GM19452 (cell line): Measurements from ENCODE around the gene CIAO3.
A peak's percentile ranks its signal among the peaks of the same experiment; 100 is the strongest.
"Not testable (repeated sequence)": the region's sequence is repeated elsewhere in the genome, so short reads cannot be mapped to it uniquely, and the experiment has no call there.

Experiments
- ATAC-seq: cut with Tn5 transposase; IDR thresholded peaks from one replicate; pipeline ENCODE4 v1.9.1; 2021; ENCODE audit not compliant: unreplicated experiment

Gene CIAO3

DNA sequence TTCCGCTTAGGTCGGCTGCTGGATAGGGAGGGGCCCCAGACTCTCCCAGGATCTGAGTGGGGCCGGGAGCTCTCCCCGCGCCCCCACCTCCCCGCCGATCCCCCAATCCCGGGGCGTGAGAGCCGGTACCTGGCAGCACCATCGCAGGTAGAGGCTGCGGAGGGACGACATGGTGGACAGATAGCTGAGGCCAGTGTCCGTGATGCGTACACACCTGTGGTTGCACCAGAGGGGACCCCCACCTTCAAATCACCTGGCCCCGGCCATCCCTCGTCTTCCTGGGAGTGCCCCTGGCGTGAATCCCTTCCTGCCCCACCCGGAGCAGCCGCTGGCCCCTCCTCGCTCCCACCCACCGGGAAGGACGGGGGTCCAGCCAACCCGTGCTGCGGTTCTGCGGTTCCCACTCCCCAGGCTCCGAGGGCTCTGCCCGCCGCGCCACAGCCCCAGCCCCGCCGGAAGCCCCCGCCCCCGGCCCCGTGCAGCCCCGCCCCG lies 45.9 kb downstream of the CIAO3 start:
- no peak for ATAC-seq

DNA sequence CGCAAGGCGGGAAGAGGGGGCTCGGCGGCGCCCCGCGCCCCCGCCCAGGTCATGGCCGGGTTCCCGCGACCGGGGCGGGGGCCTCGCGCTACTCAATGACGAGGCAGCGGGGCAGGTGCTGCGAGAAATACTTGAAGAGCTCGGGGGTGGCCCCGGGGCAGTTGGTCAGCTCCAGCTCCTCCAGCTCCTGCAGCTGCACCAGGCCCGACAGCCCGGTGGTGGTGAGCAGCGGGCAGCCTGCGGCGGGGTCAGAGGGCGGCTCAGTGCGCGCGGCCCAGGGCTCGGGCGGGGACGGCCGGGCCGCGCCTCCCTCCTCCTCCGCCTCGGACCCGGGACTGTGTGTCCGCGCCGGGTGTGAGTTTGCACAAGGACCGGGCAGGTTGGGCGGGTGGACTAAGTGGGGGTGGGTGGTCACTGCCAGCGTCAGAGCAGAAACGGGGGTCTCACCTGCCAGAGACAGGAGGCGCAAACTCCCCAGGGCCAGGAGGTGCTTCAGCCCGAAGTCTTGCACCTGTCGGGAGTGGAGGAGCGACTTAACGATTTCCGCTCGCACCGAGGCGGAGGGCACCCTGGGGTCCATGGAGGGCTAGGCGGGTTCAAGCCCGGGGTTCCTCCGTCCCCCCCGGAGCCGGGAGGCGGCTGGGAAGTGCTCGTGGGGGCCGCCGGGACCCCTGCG lies 46.5 kb downstream of the CIAO3 start:
- ATAC-seq = no peak

DNA sequence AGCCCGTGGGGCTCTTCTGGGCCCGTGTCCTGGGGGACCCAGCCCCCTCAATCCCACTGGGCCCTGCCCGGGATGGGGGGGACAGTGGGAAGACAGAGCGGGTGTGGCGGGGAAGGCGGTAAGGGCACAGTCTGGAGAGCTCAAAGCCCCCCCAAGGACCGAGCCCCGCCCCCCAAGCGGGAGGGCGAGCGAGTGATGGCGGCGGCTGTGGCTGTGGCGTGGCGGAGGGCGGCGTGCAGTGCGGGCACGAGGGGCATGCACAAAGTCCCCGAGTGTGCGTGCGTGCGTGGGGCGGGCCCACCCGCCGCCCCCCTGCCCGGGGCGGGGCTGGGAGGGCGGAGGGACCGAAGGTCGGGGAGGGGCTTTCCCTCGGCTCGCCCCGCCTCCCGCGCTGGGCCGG lies 47.0 kb downstream of the CIAO3 start:
- no peak for ATAC-seq

DNA sequence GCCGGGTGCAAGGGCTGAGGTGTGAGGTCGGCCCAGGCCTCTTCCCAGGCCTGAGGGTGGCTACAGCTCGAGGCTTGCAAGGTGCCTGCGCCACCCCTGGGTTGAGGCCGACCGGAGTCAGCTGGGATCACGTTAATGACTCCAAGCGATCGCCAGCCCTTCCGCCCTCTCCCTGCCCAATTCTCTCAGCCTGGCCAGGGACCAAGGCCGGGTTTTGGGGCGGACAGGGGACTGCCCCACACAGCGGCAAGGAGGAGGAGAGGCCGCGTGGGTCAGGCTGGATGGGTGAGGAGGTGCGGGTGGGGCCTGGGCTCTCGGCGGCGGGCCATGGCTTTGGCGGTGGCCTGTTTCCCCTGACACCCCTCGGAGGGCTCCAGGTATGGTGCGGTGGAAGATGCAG lies 47.4 kb downstream of the CIAO3 start:
- no peak for ATAC-seq

DNA sequence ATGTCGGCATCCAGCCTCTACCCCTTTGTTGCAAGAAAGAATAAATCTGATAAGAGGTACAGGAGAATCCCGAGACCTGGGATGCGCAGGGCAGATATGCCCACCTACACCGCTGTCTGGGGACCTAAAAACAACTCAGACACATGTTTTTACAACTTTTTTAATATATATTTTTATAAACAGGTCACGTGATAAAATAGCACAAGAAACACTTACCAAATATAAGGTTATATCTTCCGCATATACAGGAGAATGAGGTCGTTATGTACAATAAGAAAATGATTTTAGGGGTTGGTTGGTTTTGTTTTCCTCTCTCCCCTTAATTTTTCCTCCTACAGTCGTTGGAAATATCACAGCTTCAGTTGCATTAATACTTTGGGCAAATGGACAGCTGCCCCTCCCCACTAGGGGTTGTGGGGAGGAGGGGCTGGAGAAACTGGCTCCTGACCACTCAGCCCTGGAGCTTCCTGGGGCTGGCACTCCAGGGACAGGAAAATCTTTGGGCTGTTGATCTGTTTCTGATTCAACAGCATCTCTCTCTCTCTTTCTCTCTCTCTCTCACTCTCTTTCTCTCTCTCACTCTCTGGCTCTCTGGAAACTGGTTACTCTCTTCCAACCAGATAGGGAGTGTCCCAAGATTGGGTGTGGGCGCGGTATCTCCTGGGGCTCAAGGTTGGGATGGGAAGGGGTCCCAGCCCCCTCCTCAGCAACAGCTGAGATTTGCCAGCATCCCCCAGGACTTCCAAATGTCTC lies 48.3 kb downstream of the CIAO3 start:
- no peak for ATAC-seq

DNA sequence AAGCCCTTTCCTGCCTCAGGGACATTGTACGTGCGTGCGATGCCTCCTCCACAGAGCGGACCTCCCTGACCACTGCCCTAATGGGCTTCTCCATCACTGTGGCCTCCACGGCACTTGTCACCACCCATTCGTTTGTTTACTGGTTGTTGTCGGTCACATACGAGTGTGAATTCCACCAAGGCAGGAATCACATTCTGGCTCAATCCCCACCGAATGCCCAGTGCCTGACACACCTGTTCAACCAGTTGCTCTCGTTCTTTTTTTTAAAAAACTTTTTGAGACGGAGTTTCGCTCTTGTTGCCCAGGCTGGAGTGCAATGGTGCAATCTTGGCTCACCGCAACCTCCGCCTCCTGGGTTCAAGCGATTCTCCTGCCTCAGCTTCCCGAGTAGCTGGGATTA lies 49.6 kb downstream of the CIAO3 start:
- ATAC-seq = not testable (repeated sequence)

DNA sequence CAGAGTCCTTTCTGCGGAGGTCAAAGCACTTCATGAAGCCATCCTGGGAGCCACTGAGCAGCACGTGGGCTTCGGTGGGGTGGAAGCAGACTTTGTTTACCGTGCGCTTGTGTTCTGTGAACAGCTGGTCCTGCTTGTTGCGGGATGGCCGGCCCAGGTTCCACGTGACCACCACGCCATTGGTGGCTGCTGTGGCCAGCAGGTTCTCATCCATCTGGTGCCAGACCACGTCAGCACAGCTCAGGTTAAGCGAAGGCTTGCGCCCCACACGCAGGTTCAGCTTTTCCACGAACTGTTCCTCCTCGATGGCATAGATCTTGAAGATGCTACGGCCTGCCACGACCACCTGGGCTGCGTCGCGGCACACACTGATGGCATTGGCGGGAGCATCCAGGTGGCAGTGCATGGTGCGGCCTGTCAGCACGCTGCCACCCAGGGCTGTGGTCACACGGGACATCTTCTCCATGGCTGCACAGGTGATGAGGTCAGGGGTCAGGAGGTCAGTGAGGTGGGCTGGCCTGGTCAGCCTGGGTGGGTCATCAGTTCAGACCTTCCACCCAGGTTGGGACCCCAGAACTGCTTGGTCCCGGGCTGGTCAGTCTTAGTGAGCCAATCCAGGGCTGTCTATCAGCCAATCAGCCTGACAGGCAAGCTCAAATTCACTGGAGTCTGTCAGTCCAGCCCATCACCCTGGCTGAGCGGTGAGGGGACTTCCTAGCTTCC lies 51.5 kb downstream of the CIAO3 start:
- no peak for ATAC-seq

DNA sequence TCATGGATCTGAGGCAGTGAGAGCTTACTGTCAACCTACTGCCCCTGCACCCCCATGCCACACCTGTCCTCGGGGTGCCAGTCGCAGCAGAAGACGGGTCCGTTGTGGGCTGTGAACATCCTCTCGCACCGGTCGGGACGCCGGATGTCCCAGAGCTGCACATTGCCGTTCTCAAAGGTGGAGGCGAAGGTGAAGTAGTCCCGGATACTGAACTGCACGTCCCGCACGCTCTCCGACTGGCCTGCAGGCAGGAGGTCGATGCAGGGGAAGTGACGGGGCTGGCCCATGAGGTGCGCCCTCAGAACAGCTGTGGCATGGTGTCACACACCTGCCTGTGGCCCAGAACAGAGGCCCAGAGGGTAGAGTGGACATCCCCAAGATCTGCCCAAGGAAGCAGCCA lies 53.3 kb downstream of the CIAO3 start:
- ATAC-seq = no peak

DNA sequence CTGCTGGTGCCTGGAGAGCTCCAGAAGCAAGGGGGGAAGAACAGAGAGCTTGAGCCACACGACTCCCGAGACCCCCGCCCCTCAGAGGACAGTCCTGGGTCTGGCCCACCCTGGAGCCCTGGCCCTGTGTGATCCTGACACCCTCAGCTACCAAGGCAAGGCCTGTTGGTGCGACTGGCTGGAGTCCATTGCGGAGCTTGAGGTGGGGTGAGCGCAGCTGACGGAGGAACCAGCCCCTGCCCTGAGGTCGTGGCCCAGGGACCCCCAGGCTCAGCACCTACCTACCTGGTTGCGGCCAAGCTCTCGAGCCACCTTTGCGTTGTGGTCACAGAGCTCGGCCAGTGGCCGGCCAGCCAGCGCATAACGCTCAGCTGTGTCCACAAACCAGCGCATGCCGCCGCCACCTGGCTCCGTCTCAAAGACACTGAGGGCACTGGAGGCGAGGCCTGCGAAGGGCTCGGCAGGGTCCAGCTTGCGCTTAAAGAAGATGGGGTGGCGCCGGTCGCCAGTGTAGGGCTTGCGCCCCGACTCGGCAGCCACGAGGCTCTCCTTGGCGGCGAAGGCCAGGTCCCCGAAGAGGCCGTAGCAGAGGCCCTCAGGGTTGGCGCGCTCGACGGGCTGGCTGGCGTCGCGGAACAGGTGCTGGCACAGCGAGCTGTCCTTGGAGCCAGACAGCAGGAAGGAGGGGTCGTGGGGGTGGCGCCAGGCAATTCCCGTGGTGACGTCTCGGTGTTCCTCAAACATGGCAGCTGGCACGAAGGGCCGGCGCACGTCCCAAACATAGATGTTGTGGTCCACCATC lies 54.1 kb downstream of the CIAO3 start:
- ATAC-seq = no peak

DNA sequence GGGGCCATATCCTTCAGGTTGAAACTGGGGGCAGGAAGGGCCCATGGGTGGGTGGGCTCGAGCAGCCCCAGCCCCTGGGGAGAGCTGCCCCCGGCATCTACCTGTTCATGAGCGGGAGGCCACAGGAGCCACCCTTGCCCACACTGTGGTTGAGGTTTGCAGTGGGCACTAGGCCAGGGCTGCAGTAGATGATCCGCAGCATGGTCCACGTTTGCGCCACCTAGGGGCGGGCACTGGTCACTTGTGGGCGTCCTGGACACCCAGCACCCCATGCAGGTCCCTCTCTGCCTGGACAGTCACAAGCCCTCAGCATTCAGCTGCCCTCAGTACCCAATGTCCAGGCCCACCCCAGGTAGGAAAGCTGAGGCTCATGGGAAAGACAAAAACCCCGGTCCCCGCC lies 54.8 kb downstream of the CIAO3 start:
- no peak for ATAC-seq

DNA sequence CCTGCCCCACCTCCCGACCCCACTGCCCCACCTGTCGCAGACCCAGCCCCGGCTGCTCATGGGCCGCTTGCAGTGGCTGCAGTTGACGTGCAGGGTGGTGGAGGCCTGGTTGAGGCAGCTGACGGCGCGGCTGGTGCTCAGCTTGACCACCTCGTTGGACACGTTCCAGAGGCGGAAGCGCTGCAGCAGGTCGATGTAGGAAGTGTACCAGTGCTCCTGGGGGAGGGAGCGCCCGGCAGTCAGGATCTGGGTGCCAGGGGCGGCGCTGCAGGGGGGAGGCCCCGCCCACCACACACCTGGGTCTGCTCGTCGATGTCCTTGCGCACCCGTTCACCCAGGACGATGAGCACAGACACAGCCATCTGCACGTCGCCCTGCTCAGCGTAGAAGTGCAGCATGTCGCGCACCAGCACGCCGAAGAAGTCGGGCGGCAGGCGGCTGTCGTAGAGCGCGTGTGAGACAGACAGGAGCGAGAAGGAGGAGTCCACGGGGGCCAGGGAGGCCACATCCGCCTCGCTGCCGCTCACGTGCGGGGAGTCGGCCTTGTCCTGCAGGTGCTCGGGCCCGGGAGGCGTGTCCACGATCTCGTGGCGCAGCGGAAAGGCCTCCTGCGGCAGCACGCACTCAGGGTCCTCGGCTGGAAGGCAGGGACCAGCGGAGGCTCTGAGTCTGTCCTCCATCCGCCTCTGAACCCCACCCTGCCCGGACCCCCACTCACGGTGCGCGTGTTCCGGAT lies 55.7 kb downstream of the CIAO3 start:
- ATAC-seq = no peak

DNA sequence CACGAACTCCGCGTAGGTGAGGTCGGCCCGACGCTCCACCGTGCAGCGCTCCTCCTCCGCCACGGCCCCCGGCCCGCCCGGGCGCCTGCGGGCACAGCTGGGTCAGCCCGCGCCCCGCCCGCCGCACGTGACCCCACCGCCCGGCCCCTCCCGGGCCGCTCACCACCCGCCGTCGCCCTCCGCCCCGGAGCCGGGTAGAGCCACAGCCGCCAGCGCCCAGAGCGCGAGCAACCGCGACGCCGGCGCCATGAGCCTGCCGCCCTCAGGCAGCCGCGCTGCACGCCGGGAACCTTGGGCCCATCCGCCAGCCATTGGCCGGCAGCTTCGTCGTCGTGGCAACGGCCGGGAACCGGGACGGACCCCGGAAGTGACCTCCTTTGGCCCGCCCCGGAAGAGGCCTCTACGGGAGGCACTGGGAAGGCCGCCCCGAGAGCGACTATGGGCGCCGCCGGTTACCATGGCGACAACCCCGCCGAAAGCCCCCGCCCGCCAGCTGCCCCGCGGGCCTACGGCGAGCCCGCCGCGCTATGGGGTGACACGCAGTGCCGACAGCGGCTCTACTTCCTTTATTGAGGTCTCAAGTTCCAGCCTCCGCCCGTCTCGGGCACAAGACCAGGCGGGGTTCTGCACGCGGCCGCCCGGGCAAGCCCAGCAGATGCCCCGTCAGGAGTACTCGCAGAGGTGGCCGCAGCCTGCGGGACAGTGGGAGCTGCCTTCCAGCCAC lies 56.6 kb downstream of the CIAO3 start, which contains the start of gene JMJD8:
Gene JMJD8 (minus strand): TSS at position 264 of the 724 bp plus-strand sequence. CDS start 15 bp downstream, at position 249.
- ATAC-seq = peak; percentile 62

DNA sequence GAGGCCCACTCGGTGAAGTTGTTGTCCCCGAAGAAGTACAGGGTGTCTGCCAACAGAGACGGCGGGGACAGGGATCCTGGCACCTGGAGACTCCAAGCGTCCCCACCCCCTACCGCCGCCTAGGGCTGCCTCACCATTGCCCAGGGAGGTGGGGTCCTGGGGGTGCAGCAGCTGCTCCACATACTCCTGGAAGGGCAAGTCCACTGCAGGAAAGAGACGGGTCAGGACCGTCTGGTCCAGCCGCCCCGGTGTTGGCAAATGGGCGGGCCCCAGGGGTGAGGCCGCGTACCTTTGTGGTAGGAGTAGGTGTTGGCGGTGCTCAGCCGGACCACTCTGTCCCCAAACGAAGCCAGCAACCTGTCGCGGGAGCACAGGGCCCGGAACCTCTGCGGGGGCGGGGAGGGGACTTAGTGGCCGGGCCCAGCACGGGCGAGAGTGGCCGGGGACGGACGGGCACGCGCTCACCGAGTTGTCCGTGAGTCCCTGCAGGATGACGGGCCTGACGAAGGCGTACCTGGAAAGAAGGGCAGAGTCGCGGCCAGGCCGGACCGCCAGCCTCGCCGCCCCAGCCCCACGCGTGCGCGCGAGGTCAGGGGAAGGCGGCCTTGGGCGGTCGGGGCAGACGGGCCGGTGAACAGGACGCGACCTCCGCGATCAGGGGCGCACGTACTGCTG lies 57.3 kb downstream of the CIAO3 start:
- no peak for ATAC-seq

DNA sequence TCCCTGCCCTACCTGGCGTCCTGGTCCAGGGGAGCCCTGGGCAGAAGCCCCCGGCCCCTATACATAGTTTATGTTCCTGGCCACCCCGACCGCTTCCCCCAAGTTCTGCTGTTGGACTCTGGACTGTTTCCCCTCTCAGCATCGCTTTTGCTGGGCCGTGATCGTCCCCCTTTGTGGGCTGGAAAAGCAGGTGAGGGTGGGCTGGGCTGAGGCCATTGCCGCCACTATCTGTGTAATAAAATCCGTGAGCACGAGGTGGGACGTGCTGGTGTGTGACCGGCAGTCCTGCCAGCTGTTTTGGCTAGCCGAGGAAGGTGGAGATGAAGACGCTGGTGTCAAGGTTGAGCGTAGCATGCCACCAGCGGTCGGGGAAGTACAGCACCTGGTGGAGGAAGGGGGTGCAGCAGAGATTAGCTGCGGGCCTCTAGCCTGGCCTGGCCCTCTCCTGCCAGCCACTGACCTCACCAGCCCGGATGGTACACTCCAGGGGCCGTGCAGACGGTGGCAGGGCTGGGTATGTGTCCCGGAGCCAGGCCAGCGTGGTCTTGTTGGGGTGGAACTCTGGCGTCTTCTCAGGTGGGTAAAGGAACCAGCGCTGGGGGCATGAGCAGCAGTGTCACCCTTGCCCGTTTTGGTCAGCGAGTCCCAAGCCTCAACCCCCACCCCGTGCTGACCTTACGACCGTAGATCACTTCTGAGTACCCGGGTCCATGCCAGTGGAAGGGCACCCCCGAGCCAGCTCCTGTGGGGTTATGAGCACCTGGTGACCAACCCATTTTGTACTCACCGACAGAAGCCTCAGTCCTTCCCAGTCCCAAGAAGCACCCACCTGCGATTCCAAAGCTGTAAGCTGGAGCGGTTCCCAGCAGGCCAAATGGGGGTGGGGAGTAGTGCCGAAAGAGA lies 58.1 kb downstream of the CIAO3 start:
- ATAC-seq = no peak

DNA sequence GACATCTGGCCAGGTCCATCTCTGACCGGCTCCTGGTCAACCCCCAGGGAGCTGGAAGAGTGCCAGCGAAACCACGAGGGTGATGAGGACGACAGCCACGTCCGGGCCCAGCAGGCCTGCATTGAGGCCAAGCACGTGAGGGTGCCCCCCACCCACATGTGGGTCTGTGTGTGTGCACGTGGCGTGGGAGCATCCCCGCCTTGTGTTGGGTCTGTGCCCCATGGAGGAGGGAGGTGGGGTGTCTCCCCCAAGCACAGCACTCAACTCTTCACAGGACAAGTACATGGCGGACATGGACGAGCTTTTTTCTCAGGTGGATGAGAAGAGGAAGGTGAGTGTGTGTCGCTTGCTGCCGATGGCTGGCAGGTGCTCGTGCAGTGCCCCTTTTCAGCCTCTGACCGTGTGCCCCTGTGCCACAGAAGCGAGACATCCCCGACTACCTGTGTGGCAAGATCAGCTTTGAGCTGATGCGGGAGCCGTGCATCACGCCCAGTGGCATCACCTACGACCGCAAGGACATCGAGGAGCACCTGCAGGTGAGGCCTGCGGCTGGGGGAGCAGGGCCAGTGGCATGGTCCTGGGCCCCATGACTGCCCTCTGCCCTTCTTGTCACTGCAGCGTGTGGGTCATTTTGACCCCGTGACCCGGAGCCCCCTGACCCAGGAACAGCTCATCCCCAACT lies 58.9 kb downstream of the CIAO3 start:
- no peak for ATAC-seq

DNA sequence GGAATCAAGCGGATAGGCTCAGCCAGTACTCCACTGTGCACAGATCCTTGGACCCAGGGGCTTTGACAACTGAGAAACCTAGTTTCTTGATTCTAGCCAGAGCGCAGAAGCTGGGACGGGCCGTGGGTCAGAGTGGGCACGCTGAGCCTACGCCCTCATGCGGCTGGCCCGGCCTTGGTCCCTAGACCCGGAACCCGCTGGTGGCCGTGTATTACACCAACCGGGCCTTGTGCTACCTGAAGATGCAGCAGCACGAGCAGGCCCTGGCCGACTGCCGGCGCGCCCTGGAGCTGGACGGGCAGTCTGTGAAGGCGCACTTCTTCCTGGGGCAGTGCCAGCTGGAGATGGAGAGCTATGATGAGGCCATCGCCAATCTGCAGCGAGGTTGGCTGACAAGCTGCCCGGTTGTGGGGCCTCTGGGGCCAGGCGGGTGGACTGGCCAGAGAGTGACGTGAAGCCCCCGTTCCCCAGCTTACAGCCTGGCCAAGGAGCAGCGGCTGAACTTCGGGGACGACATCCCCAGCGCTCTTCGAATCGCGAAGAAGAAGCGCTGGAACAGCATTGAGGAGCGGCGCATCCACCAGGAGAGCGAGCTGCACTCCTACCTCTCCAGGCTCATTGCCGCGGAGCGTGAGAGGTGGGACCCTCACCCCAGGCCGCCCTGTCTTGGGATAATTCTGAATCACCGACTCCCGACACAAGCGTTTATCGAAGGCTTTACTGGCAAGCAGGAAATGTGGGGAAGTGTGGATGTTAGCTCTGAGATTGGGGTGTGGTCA lies 59.6 kb downstream of the CIAO3 start:
- ATAC-seq = no peak

DNA sequence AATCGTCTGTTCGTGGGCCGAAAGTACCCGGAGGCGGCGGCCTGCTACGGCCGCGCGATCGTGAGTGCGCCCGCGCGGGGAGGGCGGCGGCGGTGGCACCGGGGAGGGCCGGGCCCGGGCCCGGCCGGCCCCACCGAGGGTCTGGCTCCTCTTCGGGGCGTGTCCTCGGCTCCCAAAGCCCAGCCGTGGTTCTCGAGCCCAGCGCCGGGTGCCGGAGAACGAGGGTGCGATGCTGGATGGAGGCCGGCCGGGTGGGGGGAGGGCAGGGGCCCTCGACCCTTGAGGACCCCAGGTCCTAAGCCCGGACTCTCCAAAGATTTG lies 60.2 kb downstream of the CIAO3 start:
- ATAC-seq = no peak
